Neuronal stem cell (in vitro differentiated cells): ENCODE data around the gene FBXO9.

ENCODE experiments used
- DNase-seq: peaks from one replicate; pipeline ENCODE4 v3.0.0-alpha.2; 2013; ENCODE audit warnings: low spot score
- H2AFZ ChIP-seq: one replicate; pipeline ENCODE4 v1.6.1; 2013; ENCODE audit warnings: mild to moderate bottlenecking, low read length, inconsistent platforms
- H2AK5ac ChIP-seq: 2 replicates; pipeline ENCODE4 v1.6.1; 2013; ENCODE audit warnings: low read depth, mild to moderate bottlenecking, inconsistent platforms, low read length, moderate library complexity, mixed read lengths
- H2BK120ac ChIP-seq: 2 replicates; pipeline ENCODE4 v1.6.1; 2013; ENCODE audit warnings: low read depth, mild to moderate bottlenecking, inconsistent platforms, low read length, moderate library complexity, mixed read lengths
- H2BK12ac ChIP-seq: one replicate; pipeline ENCODE4 v1.6.1; 2013; ENCODE audit warnings: low read length, inconsistent platforms
- H2BK15ac ChIP-seq: 2 replicates; pipeline ENCODE4 v1.6.1; 2013; ENCODE audit warnings: mild to moderate bottlenecking, low read length, inconsistent platforms, mixed read lengths
- H2BK5ac ChIP-seq: one replicate; pipeline ENCODE4 v1.6.1; 2013; ENCODE audit warnings: inconsistent platforms, mild to moderate bottlenecking, low read length, moderate library complexity
- H3K14ac ChIP-seq: one replicate; pipeline ENCODE4 v1.6.1; 2013; ENCODE audit warnings: low read length, inconsistent platforms
- H3K18ac ChIP-seq: 2 replicates; pipeline ENCODE4 v1.6.1; 2013; ENCODE audit warnings: low read length, inconsistent platforms
- H3K23ac ChIP-seq: 2 replicates; pipeline ENCODE4 v1.6.1; 2013; ENCODE audit warnings: low read depth, mild to moderate bottlenecking, mixed read lengths, low read length, inconsistent platforms; ENCODE audit not compliant: poor library complexity
- H3K27ac ChIP-seq: replicated peaks from 3 replicates; pipeline ENCODE4 v1.5.1; 2013; ENCODE audit warnings: low read length, inconsistent platforms
- H3K27me3 ChIP-seq, 3 experiments: 2 replicates each; pipeline ENCODE4 v1.6.1; 2013; ENCODE audit warnings: low read length in 3 of 3, mild to moderate bottlenecking in 2 of 3, inconsistent platforms in 1 of 3, low read depth in 1 of 3, mixed read lengths in 1 of 3, moderate library complexity in 1 of 3; ENCODE audit not compliant: control insufficient read depth in 3 of 3, insufficient read depth in 3 of 3
- H3K36me3 ChIP-seq, 2 donors: replicated peaks in 1 of 2; 2 replicates each; pipeline ENCODE4 v1.6.1; 2013; ENCODE audit warnings: low read length in 2 of 2; ENCODE audit not compliant: control insufficient read depth in 2 of 2, insufficient read depth in 2 of 2
- H3K4ac ChIP-seq: 2 replicates; pipeline ENCODE4 v1.6.1; 2013; ENCODE audit warnings: inconsistent platforms, mild to moderate bottlenecking, low read length, moderate library complexity
- H3K4me1 ChIP-seq, 2 donors: 1 replicate in 1 of 2; 2 replicates in 1 of 2; pipeline ENCODE4 v1.6.1; 2013; ENCODE audit warnings: low read length in 2 of 2, low read depth in 1 of 2; ENCODE audit not compliant: control insufficient read depth in 2 of 2, insufficient read depth in 1 of 2
- H3K4me2 ChIP-seq: one replicate; pipeline ENCODE4 v1.6.1; 2013; ENCODE audit warnings: mild to moderate bottlenecking, low read length, inconsistent platforms; ENCODE audit not compliant: insufficient read depth, poor library complexity, severe bottlenecking
- H3K4me3 ChIP-seq, 2 donors: 2 replicates each; pipeline ENCODE4 v1.5.1; 2013; ENCODE audit warnings: low read length in 2 of 2, mild to moderate bottlenecking in 2 of 2, inconsistent platforms in 1 of 2, moderate library complexity in 1 of 2
- H3K79me1 ChIP-seq: one replicate; pipeline ENCODE4 v1.6.1; 2013; ENCODE audit warnings: low read depth, mild to moderate bottlenecking, inconsistent platforms, low read length, moderate library complexity
- H3K9ac ChIP-seq: one replicate; pipeline ENCODE4 v1.6.1; 2013; ENCODE audit warnings: mild to moderate bottlenecking, low read depth, low read length, inconsistent platforms; ENCODE audit not compliant: poor library complexity
- H3K9me3 ChIP-seq, 2 donors: replicated peaks in 1 of 2; 2 replicates each; pipeline versions ENCODE3 to v1.6.1; 2013; ENCODE audit warnings: low read length in 2 of 2, mild to moderate bottlenecking in 2 of 2, inconsistent platforms in 1 of 2, low read depth in 1 of 2, mixed read lengths in 1 of 2, moderate library complexity in 1 of 2; ENCODE audit not compliant: control insufficient read depth in 2 of 2, insufficient read depth in 1 of 2
- H4K8ac ChIP-seq: one replicate; pipeline ENCODE4 v1.6.1; 2013; ENCODE audit warnings: low read depth, mild to moderate bottlenecking, inconsistent platforms, low read length, moderate library complexity
- H4K91ac ChIP-seq: one replicate; pipeline ENCODE4 v1.6.1; 2013; ENCODE audit warnings: low read length, low read depth, mild to moderate bottlenecking, inconsistent platforms; ENCODE audit not compliant: poor library complexity
- WGBS, 2 donors: extraction: QIAGEN DNeasy Blood & Tissue Kit; methylation state at CpG; one replicate each; pipeline ENCODE4 v1.1.7; 2013; ENCODE audit warnings: missing lambda C conversion rate in 2 of 2, mixed read lengths in 1 of 2; ENCODE audit not compliant: insufficient read length in 2 of 2, insufficient replicate concordance in 1 of 2; ENCODE audit errors: extremely low coverage in 2 of 2; 5-methylcytosine and 5-hydroxymethylcytosine counted together

Gene FBXO9

GRCh38 chr6:53041356-53041755 is 23.8 kb upstream of the FBXO9 start:
- H3K14ac ChIP-seq = no peak overlapping the region
- H3K79me1 ChIP-seq = no peaks in the 10 kb centered on the region
- H2BK12ac ChIP-seq = no peak overlapping the region
- DNase-seq = no peak
- H3K36me3 ChIP-seq = peaks cover 11 to 54% of the 10 kb centered on the region in 2 donors
- no peak overlapping the region for H3K9ac ChIP-seq
- no peak overlapping the region for H3K4ac ChIP-seq
- H4K8ac ChIP-seq = no peak overlapping the region
- H3K18ac ChIP-seq = no peak overlapping the region
- no peaks in the 10 kb centered on the region for H3K27me3 ChIP-seq
- no peaks in the 10 kb centered on the region for H3K9me3 ChIP-seq
- no peak overlapping the region for H3K4me3 ChIP-seq
- no peak overlapping the region for H2AFZ ChIP-seq
- H3K4me2 ChIP-seq = no peak overlapping the region
- H2BK120ac ChIP-seq = no peak overlapping the region
- H2AK5ac ChIP-seq = no peak overlapping the region
- peaks cover 4 to 13% of the 10 kb centered on the region in 2 donors for H3K4me1 ChIP-seq
- no peak overlapping the region for H4K91ac ChIP-seq
- H3K27ac ChIP-seq = no peak overlapping the region
- H2BK15ac ChIP-seq = no peak overlapping the region
- H3K23ac ChIP-seq = no peak overlapping the region
- no CpG with 5 or more reads among the region's 4 CpGs for WGBS, 2 donors
- H2BK5ac ChIP-seq = no peak overlapping the region

- Histone ChIP-seq H4K8ac (no peak overlapping the region), H3K27me3 (no peaks in the 10 kb centered on the region), H2AFZ (no peak overlapping the region), H2BK15ac (no peak overlapping the region), H2BK120ac (no peak overlapping the region), H2AK5ac (no peak overlapping the region), H3K14ac (no peak overlapping the region), H3K9ac (no peak overlapping the region), H3K9me3 (no peaks in the 10 kb centered on the region), H2BK5ac (no peak overlapping the region), H4K91ac (no peak overlapping the region), H3K79me1 (no peaks in the 10 kb centered on the region), H3K4ac (no peak overlapping the region), H3K4me1 (peaks cover 4 to 13% of the 10 kb centered on the region in 2 donors), H3K4me3 (no peak overlapping the region), H3K27ac (no peak overlapping the region), H3K4me2 (no peak overlapping the region), H3K36me3 (peaks cover 11 to 50% of the 10 kb centered on the region in 2 donors), H3K18ac (no peak overlapping the region), H3K23ac (no peak overlapping the region), H2BK12ac (no peak overlapping the region)
- no CpG with 5 or more reads among the region's 4 CpGs for WGBS, 2 donors
- no peak for DNase-seq
Measured at GRCh38 chr6:53042112-53042511, 23.1 kb upstream of the FBXO9 start.

GRCh38 chr6:53043581-53043980 is 21.6 kb upstream of the FBXO9 start:
- Histone ChIP-seq H2AK5ac (no peak overlapping the region), H3K14ac (no peak overlapping the region), H3K4me1 (peaks cover 4 to 16% of the 10 kb centered on the region in 2 donors), H2BK12ac (no peak overlapping the region), H3K79me1 (no peaks in the 10 kb centered on the region), H2BK120ac (no peak overlapping the region), H2AFZ (no peak overlapping the region), H3K36me3 (peaks cover 9 to 35% of the 10 kb centered on the region in 2 donors), H2BK5ac (no peak overlapping the region), H3K27ac (no peak overlapping the region), H3K4me2 (no peak overlapping the region), H4K8ac (no peak overlapping the region), H3K4ac (no peak overlapping the region), H2BK15ac (no peak overlapping the region), H3K9ac (no peak overlapping the region), H4K91ac (no peak overlapping the region), H3K18ac (no peak overlapping the region), H3K27me3 (no peaks in the 10 kb centered on the region), H3K23ac (no peak overlapping the region), H3K9me3 (no peaks in the 10 kb centered on the region), H3K4me3 (no peak overlapping the region)
- no peak for DNase-seq

- no CpG with 5 or more reads among the region's 4 CpGs for WGBS, 2 donors
- Histone ChIP-seq H3K14ac (no peak overlapping the region), H3K27ac (no peak overlapping the region), H2BK120ac (no peak overlapping the region), H3K9me3 (no peaks in the 10 kb centered on the region), H4K8ac (no peak overlapping the region), H3K36me3 (peaks cover 9 to 30% of the 10 kb centered on the region in 2 donors), H3K9ac (no peak overlapping the region), H2AK5ac (no peak overlapping the region), H2AFZ (no peak overlapping the region), H3K79me1 (no peaks in the 10 kb centered on the region), H2BK12ac (no peak overlapping the region), H2BK5ac (no peak overlapping the region), H4K91ac (no peak overlapping the region), H3K23ac (no peak overlapping the region), H2BK15ac (no peak overlapping the region), H3K27me3 (no peaks in the 10 kb centered on the region), H3K18ac (no peak overlapping the region), H3K4ac (no peak overlapping the region), H3K4me1 (peaks cover 4 to 20% of the 10 kb centered on the region in 2 donors), H3K4me2 (no peak overlapping the region), H3K4me3 (no peak overlapping the region)
- no peak for DNase-seq
Measured at GRCh38 chr6:53044071-53044470, 21.1 kb upstream of the FBXO9 start.
